B cell (primary cell): ENCODE measurements around the gene VWA7. TPM values are rescaled to one million over a fixed set of nuclear protein-coding genes. Genes with fewer than 3 reads are reported as not detected.

Experiments
- ATAC-seq: fragments of 200-7000 bp; cut with Tn5 transposase; one replicate; pipeline ENCODE4 v1.10.0; 2021; ENCODE audit warnings: low read depth, mild to moderate bottlenecking, moderate number of reproducible peaks, moderate library complexity
- CTCF ChIA-PET: fragments of 350-600 bp; sonication (Branson Sonifier 250); formaldehyde crosslinking; loops from one replicate; lab custom pipeline; 2021; ENCODE audit warnings: antibody characterized with exemption, inconsistent platforms; lab: Charles Lee
- POLR2A ChIA-PET: fragments of 350-600 bp; sonication (Branson Sonifier 250); formaldehyde crosslinking; loops from one replicate; lab custom pipeline; 2021; ENCODE audit warnings: antibody characterized with exemption; lab: Charles Lee
- DNase-seq: peaks from one replicate; pipeline ENCODE4 v3.0.0; 2013
- H2AFZ ChIP-seq: 2 replicates; pipeline ENCODE4 v1.6.1; 2012; ENCODE audit warnings: mild to moderate bottlenecking, low read depth, low read length; ENCODE audit not compliant: insufficient read depth, poor library complexity, severe bottlenecking
- H3K27ac ChIP-seq, 2 donors: 1 replicate in 1 of 2; 2 replicates in 1 of 2; pipeline ENCODE4 v1.5.1; 2012 to 2013; ENCODE audit warnings: low read length in 2 of 2, mild to moderate bottlenecking in 2 of 2, moderate library complexity in 1 of 2
- H3K27me3 ChIP-seq, 4 experiments: fragments of 200-600 bp in 1 of 4; sonication (generic) in 1 of 4; replicated peaks in 1 of 4; 1 replicate in 2 of 4; 2 replicates in 2 of 4; pipeline versions ENCODE4 v1.6.1 to v1.7.0; 2013 to 2016; ENCODE audit warnings: low read length in 3 of 4, mild to moderate bottlenecking in 2 of 4, mixed read lengths in 1 of 4, moderate library complexity in 1 of 4; ENCODE audit not compliant: insufficient read depth in 4 of 4, control insufficient read depth in 3 of 4; ENCODE audit errors: control extremely low read depth in 1 of 4
- H3K36me3 ChIP-seq, 2 experiments: replicated peaks in 1 of 2; 1 replicate in 1 of 2; 2 replicates in 1 of 2; pipeline versions ENCODE4 v1.6.1 to v1.7.1; 2013; ENCODE audit warnings: low read length in 1 of 2; ENCODE audit not compliant: insufficient read depth in 2 of 2, control insufficient read depth in 1 of 2; ENCODE audit errors: control extremely low read depth in 1 of 2, extremely low read depth in 1 of 2
- H3K4me1 ChIP-seq, 2 donors: fragments of 200-600 bp in 1 of 2; sonication (generic) in 1 of 2; 1 replicate in 1 of 2; 2 replicates in 1 of 2; pipeline versions ENCODE4 v1.5.1 to v1.6.1; 2013 to 2017; ENCODE audit warnings: low read length in 2 of 2; ENCODE audit not compliant: control insufficient read depth in 2 of 2, insufficient read depth in 2 of 2
- H3K4me2 ChIP-seq: replicated peaks from 2 replicates; pipeline ENCODE3; 2012; ENCODE audit warnings: mild to moderate bottlenecking, low read depth, low read length; ENCODE audit not compliant: poor library complexity, severe bottlenecking
- H3K4me3 ChIP-seq, 5 experiments: fragments of 200-600 bp in 1 of 5; sonication (generic) in 1 of 5; 1 replicate in 3 of 5; 2 replicates in 2 of 5; pipeline versions ENCODE4 v1.5.1 to v1.7.0; 2011 to 2016; ENCODE audit warnings: low read length in 4 of 5, mild to moderate bottlenecking in 4 of 5, low read depth in 2 of 5, control low read depth in 1 of 5, moderate library complexity in 1 of 5; ENCODE audit not compliant: insufficient read depth in 1 of 5; ENCODE audit errors: control extremely low read depth in 1 of 5, extremely low read depth in 1 of 5
- H3K79me2 ChIP-seq: fragments of 200-600 bp; sonication (generic); one replicate; pipeline ENCODE4 v1.6.0; 2016; ENCODE audit warnings: low read length; ENCODE audit not compliant: control insufficient read depth, insufficient read depth
- H3K9ac ChIP-seq: fragments of 200-600 bp; sonication (generic); 2 replicates; pipeline ENCODE4 v1.6.1; 2017; ENCODE audit warnings: mild to moderate bottlenecking, low read length, moderate library complexity
- H3K9me3 ChIP-seq, 3 donors: one replicate each; pipeline versions ENCODE4 v1.6.1 to v1.7.1; 2013; ENCODE audit warnings: low read length in 2 of 3; ENCODE audit not compliant: control insufficient read depth in 2 of 3, insufficient read depth in 1 of 3; ENCODE audit errors: control extremely low read depth in 1 of 3
- H4K20me1 ChIP-seq: 2 replicates; pipeline ENCODE4 v1.6.0; 2012; ENCODE audit warnings: mild to moderate bottlenecking, low read length; ENCODE audit not compliant: insufficient read depth, control insufficient read depth, poor library complexity, severe bottlenecking
- H3K27ac Mint-ChIP-seq: one replicate; pipeline ENCODE4 v1.8.0; 2021; ENCODE audit warnings: mixed read lengths
- H3K27me3 Mint-ChIP-seq: one replicate; pipeline ENCODE4 v1.8.0; 2021; ENCODE audit warnings: mixed read lengths
- H3K4me1 Mint-ChIP-seq: one replicate; pipeline ENCODE4 v1.8.0; 2021; ENCODE audit warnings: mixed read lengths
- H3K4me3 Mint-ChIP-seq: one replicate; pipeline ENCODE4 v1.8.0; 2021; ENCODE audit warnings: mixed read lengths
- H3K9me3 Mint-ChIP-seq: one replicate; pipeline ENCODE4 v1.8.0; 2022; ENCODE audit warnings: mixed read lengths; ENCODE audit not compliant: insufficient read depth
- CTCF ChIP-seq: fragments of 200-600 bp; IDR thresholded peaks from one replicate; pipeline ENCODE4 v1.8.0; 2022; ENCODE audit warnings: antibody characterized with exemption, mild to moderate bottlenecking
- EZH2 ChIP-seq: IDR thresholded peaks from 2 replicates; pipeline ENCODE4 v1.6.1; 2012; ENCODE audit warnings: borderline replicate concordance, low read depth, mild to moderate bottlenecking, moderate library complexity, low read length; ENCODE audit not compliant: insufficient read depth, poor library complexity, severe bottlenecking
- WGBS: methylation state at CpG from one replicate; pipeline ENCODE4 v1.1.5; 2013; ENCODE audit warnings: missing lambda C conversion rate; ENCODE audit not compliant: insufficient coverage; 5-methylcytosine and 5-hydroxymethylcytosine counted together
- intact Hi-C: fragments of 100-400 bp; cut with micrococcal nuclease; formaldehyde crosslinking; loops from one replicate; pipeline ENCODE4 v1.10.0; 2022
- polyA plus RNA-seq: library from polyadenylated mRNA; depleted of rRNA; stranded (reverse); fragments of >200 nt; gene quantifications from 2 replicates; pipeline ENCODE4 v1.2.3, GENCODE V29; 2012
- total RNA-seq, 2 donors: library from RNA; stranded (reverse); fragments of 120-200 nt in 1 of 2; gene quantifications; 1 replicate in 1 of 2; 2 replicates in 1 of 2; pipeline versions ENCODE4 v1.2.3 to v1.2.4, GENCODE V29; 2013 to 2022

VWA7 gene
- total and polyA plus RNA-seq, 2 donors (not counting 1 experiment from before 2014, with no cell fraction given), result 5.2 to 6.0 TPM

- H3K9me3 ChIP-seq, result no peaks in the 10 kb centered on the region
- Mint-ChIP-seq H3K4me1 (peaks cover 23% of the 10 kb centered on the region), H3K9me3 (no peaks in the 10 kb centered on the region), H3K27ac (no peak overlapping the region), H3K4me3 (no peak overlapping the region), H3K27me3 (no peaks in the 10 kb centered on the region)
- WGBS, result 100% methylated on average over 3 of the region's 4 CpGs
- no peak for DNase-seq
- no peak overlapping the region for H3K4me2 ChIP-seq
- H4K20me1 ChIP-seq, result no peaks in the 10 kb centered on the region
- no peaks in the 10 kb centered on the region for H3K79me2 ChIP-seq
- TF ChIP-seq CTCF (no peak), EZH2 (no peak)
- H3K4me3 ChIP-seq, result no peak overlapping the region
- no peak for ATAC-seq
- POLR2A ChIA-PET, result interaction anchor here (0.7 kb wide), 1 partner anchor 11 kb away, joined by 3 read pairs; no protein-coding TSS in a partner anchor
- H3K27me3 ChIP-seq, result no peaks in the 10 kb centered on the region
- H3K4me1 ChIP-seq, result peaks cover 8 to 21% of the 10 kb centered on the region in 2 donors
- H3K36me3 ChIP-seq, result no peaks in the 10 kb centered on the region
- intact Hi-C loops, result loop anchor here (5.0 kb wide), 1 partner anchor 60 kb away; no protein-coding TSS in a partner anchor
- no peak overlapping the region for H3K9ac ChIP-seq
- H2AFZ ChIP-seq, result no peak overlapping the region
- CTCF ChIA-PET, result interaction anchor here (0.6 to 1.3 kb wide), 6 partner anchors 26 to 97 kb away, joined by 3 read pairs; no protein-coding TSS in a partner anchor
- no peak overlapping the region for H3K27ac ChIP-seq
These were observed 5.2 kb downstream of the VWA7 start for GRCh38 chr6:31771992-31772358.

- Histone ChIP-seq H3K9ac (no peak overlapping the region), H2AFZ (no peak overlapping the region), H3K9me3 (no peaks in the 10 kb centered on the region), H3K27me3 (no peaks in the 10 kb centered on the region), H3K36me3 (no peaks in the 10 kb centered on the region), H3K4me2 (no peak overlapping the region), H3K4me3 (no peak overlapping the region), H3K79me2 (no peaks in the 10 kb centered on the region), H3K4me1 (peaks cover 0 to 10% of the 10 kb centered on the region in 2 donors), H4K20me1 (no peaks in the 10 kb centered on the region), H3K27ac (no peak overlapping the region)
- Mint-ChIP-seq H3K4me3 (no peak overlapping the region), H3K4me1 (peaks cover 15% of the 10 kb centered on the region), H3K27me3 (no peaks in the 10 kb centered on the region), H3K9me3 (no peaks in the 10 kb centered on the region), H3K27ac (no peak overlapping the region)
- TF ChIP-seq CTCF (no peak), EZH2 (no peak)
- intact Hi-C loops, result loop anchor here (5.0 kb wide), 1 partner anchor 61 kb away; no protein-coding TSS in a partner anchor
- ATAC-seq (no peak), DNase-seq (no peak)
- CTCF ChIA-PET, result interaction anchor here (0.7 to 4.5 kb wide), 16 partner anchors 8 to 279 kb away, joined by 3 to 51 read pairs (median 8); partner anchors contain the start of genes ABHD16A, BAG6, CLIC1 and DDAH2
- no CpG with 5 or more reads among the region's 2 CpGs for WGBS
- POLR2A ChIA-PET, result interaction anchor here (0.7 to 2.4 kb wide), 3 partner anchors 32 to 60 kb away, joined by 4 to 8 read pairs (median 6); no protein-coding TSS in a partner anchor
These were observed 6.3 kb downstream of the VWA7 start for GRCh38 chr6:31770860-31771259.
